ENCODE results near the gene MRPL53. TPM values are rescaled to one million over a fixed set of nuclear protein-coding genes. Genes with fewer than 3 reads are reported as not detected.

Gene MRPL53
- total and polyA plus RNA-seq, 2 of the 13 experiments (the other 11 are each of a cell fraction or from before 2014, with no cell fraction given), result 34.3 to 51.9 TPM

DNA sequence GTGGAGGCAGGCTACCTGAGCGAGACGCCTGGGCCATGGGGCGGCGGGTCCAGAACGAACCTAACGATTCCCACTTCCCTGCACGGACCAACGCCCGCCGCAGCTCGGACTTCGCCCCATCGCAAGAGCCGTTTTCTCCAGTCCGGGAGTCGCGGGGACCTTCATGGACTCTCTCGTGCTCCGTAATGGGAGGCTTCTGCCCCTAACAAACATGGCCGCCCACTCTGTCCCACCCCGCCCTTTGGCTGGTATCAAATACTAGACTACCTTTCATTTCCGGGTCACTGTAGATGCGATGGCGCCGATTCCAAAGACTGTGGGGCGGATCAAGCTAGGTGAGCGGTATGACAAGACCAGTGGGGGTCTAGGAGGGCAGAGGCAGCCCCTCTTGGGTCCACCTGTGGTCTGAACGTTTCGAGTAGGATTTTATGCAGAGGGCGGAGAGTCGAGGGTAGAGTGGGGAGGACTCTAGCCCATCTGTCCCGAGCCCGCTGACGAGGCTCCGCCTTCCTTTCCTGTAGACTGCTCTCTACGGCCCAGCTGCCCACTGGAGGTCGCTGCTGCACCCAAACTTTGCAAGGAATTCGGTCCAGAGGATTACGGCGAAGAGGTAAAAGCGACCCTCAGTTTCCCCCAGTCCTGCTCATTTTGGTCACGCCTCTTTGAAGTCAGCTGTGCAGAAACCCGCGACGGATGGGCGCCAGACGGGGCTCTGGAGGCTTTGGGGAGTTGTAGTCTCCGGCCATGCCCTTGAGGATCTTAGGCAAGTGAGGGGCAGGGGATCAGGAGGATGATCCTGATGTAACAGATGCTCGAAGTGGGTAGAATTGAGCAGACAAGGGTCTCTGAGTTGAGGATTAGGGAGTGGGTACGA lies 10.6 kb upstream of the MRPL53 start, which contains the start of the genes CCDC142 and TTC31 (continued):
- TF ChIP-seq ZSCAN9 (CRISPR knock-in tag; IDR thresholded peaks at IDR 0.05; ENCODE audit: borderline replicate concordance), result no peak; the same call in 1 of the 2 replicates
- TF ChIP-seq, protein P1, sequence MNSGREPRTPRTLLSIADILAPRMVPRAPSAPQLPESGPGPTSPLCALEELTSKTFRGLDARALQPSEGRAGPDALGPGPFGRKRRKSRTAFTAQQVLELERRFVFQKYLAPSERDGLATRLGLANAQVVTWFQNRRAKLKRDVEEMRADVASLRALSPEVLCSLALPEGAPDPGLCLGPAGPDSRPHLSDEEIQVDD (CRISPR knock-in tag; IDR thresholded peaks at IDR 0.05; ENCODE audit: borderline replicate concordance), result no peak
- TF ChIP-seq HOXD1 (CRISPR knock-in tag; IDR thresholded peaks at IDR 0.05), result peak; percentile 50; the same call in 1 of the 2 replicates
- 0 out of 2 replicates have a peak, but pooled peaks have one; percentile 10 for TF ChIP-seq NCOA2 (CRISPR knock-in tag; IDR thresholded peaks at IDR 0.05)
- TF ChIP-seq CEBPG (CRISPR knock-in tag; IDR thresholded peaks at IDR 0.05), result peak; percentile 17; the same call in 1 of the 2 replicates
- no peak for TF ChIP-seq EZH2 (conservative IDR thresholded peaks at IDR 0.05; ENCODE audit: low read depth, low read length)
- TF ChIP-seq TAF15 (IDR thresholded peaks at IDR 0.05; ENCODE audit: low read depth, low read length, poor library complexity, severe bottlenecking), result peak; percentile 74
- TF ChIP-seq PCBP2 (optimal IDR thresholded peaks at IDR 0.05; ENCODE audit: low read depth, low read length, poor library complexity, severe bottlenecking), result no peak
- peak; percentile 86; the same call in 1 of the 2 replicates for TF ChIP-seq SNAPC2 (CRISPR knock-in tag; IDR thresholded peaks at IDR 0.05)
- TF ChIP-seq GATAD1 (CRISPR knock-in tag; IDR thresholded peaks at IDR 0.05), result peak; percentile 99
- peak; percentile 82; the same call in 1 of the 2 replicates for TF ChIP-seq ZNF503 (CRISPR knock-in tag; IDR thresholded peaks at IDR 0.05)
- TF ChIP-seq ZKSCAN5 (CRISPR knock-in tag; IDR thresholded peaks at IDR 0.05), result no peak
- TF ChIP-seq KLF13 (CRISPR knock-in tag; IDR thresholded peaks at IDR 0.05), result no peak
- no peak for TF ChIP-seq ZNF773 (CRISPR knock-in tag; IDR thresholded peaks at IDR 0.05; ENCODE audit: borderline replicate concordance)
- TF ChIP-seq SIN3A (IDR thresholded peaks at IDR 0.05; ENCODE audit: borderline replicate concordance, low read depth, low read length), result peak; percentile 68; the same call in 1 of the 2 replicates
- peak; percentile 98 for TF ChIP-seq SIN3B (IDR thresholded peaks at IDR 0.05; ENCODE audit: low read length)
- peak; percentile 79; the same call in 1 of the 2 replicates for TF ChIP-seq ZNF564 (CRISPR knock-in tag; IDR thresholded peaks at IDR 0.05)
- no peak; the same call in 1 of the 2 replicates for TF ChIP-seq ZNF274 (CRISPR knock-in tag; IDR thresholded peaks at IDR 0.05)
- peak; percentile 66; the same call in 1 of the 2 replicates for TF ChIP-seq FOXJ3 (CRISPR knock-in tag; IDR thresholded peaks at IDR 0.05; ENCODE audit: borderline replicate concordance)
- peak; percentile 76 for TF ChIP-seq SALL1 (CRISPR knock-in tag; IDR thresholded peaks at IDR 0.05)
- TF ChIP-seq, protein P2, sequence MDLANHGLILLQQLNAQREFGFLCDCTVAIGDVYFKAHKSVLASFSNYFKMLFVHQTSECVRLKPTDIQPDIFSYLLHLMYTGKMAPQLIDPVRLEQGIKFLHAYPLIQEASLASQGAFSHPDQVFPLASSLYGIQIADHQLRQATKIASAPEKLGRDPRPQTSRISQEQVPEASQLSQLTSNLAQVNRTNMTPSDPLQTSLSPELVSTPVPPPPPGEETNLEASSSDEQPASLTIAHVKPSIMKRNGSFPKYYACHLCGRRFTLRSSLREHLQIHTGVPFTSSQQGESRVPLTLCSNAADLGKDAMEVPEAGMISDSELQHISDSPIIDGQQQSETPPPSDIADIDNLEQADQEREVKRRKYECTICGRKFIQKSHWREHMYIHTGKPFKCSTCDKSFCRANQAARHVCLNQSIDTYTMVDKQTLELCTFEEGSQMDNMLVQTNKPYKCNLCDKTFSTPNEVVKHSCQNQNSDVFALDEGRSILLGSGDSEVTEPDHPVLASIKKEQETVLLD (CRISPR knock-in tag; IDR thresholded peaks at IDR 0.05; ENCODE audit: low read depth), result peak; percentile 81
- no peak for TF ChIP-seq ATF7-NPFF (CRISPR knock-in tag; IDR thresholded peaks at IDR 0.05; ENCODE audit: low read depth)
- peak; percentile 95 for TF ChIP-seq HMGXB4 (CRISPR knock-in tag; IDR thresholded peaks at IDR 0.05; ENCODE audit: borderline replicate concordance in 1 of 2, low read depth in 1 of 2)
- TF ChIP-seq HMGA1 (CRISPR knock-in tag; conservative IDR thresholded peaks at IDR 0.05), result no peak
- TF ChIP-seq NFKB2 (CRISPR knock-in tag; IDR thresholded peaks at IDR 0.05; ENCODE audit: borderline replicate concordance), result peak; percentile 92; the same call in 1 of the 2 replicates

All from HepG2 (cell line).